ENCODE measurements around the gene NTRK2.

GRCh38 chr9:84686068-84686467 is 16.5 kb downstream of the NTRK2 start:
- TF ChIP-seq POLR2AphosphoS5 (IDR thresholded peaks at IDR 0.05; ENCODE audit: low read depth, low read length): no peak
- no peak for TF ChIP-seq REST (IDR thresholded peaks at IDR 0.05; ENCODE audit: insufficient read depth in 1 of 2, low read depth in 2 of 2, low read length in 2 of 2)
- TF ChIP-seq SIN3A (IDR thresholded peaks at IDR 0.05; ENCODE audit: borderline replicate concordance, insufficient read depth, low read length): no peak
- no peak for TF ChIP-seq FOXP2 (optimal IDR thresholded peaks at IDR 0.05; ENCODE audit: borderline replicate concordance, extremely low read depth, extremely low read length, insufficient read depth)
- TF ChIP-seq TAF1 (IDR thresholded peaks at IDR 0.05; ENCODE audit: borderline replicate concordance, insufficient read depth, low read length): no peak

All from PFSK-1 (cell line).